GM19455 (cell line): Measurements from ENCODE around the gene LTBP1.
"Not testable (repeated sequence)": the region's sequence is repeated elsewhere in the genome, so short reads cannot be mapped to it uniquely, and the experiment has no call there.

Experiments used
- ATAC-seq: cut with Tn5 transposase; IDR thresholded peaks from one replicate; pipeline ENCODE4 v1.9.1; 2021; ENCODE audit not compliant: unreplicated experiment

Gene LTBP1

GRCh38 chr2:33442052-33442451 is 495.3 kb downstream of the LTBP1 start:
- ATAC-seq = not testable (repeated sequence)

DNA sequence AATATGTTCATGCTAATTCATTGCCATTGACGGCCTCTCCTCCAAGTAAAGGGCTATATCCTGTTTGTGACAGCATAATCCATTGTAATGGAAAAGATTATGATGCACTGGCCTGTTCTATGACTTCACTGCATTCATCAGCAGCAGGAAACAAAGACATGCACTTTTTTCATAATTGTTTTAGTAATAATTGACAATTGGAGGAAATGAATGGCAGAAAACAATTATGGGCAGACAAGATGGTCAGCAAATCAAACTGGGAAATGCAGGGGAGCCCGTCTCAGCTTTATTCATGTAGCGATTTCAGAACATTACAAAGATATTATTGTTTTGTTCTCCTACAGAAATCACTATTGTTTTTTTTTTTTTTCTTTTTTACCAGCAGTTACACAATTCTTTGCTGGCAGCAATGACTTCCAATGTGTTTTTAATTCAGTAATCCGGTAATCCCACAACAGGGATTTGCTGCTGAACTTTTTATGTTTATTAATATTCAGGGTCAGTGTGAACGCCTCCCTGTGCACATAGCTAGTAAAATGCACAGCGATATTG is 495.9 kb downstream of the LTBP1 start:
- ATAC-seq = no peak

DNA sequence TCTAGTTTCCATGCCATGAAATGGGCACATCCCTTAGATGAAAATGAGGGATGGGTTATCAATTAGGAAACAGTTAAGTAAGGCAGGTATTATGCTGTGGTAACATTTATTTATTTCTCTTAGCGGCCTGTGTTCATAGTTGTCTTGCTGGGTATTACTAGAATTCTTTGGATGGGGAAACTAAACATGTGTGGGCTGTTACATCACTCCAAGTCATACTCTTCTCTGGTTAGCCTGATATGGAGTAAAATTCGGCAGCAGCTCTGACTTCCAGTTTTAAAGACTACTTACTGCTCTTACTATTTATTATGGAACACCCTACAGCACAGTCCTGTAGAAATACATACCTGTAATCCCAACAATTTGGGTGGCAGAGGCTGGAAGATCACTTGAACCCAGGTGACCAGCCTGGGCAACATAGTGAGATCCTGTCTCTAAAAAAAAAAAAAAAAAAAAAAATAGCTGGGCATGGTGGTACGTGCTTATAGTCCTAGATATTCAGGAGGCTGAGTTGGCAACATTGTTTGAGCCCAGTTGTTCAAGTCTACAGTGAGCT is 496.6 kb downstream of the LTBP1 start:
- no peak for ATAC-seq

GRCh38 chr2:33444967-33445366 is 498.2 kb downstream of the LTBP1 start:
- ATAC-seq = no peak

GRCh38 chr2:33448220-33448899 is 501.6 kb downstream of the LTBP1 start:
- no peak for ATAC-seq
